K562 (cell line): ENCODE data around the gene SLC30A7.

Source experiments
- CTCF ChIP-seq, 3 experiments: IDR thresholded peaks in 2 of 3; conservative IDR thresholded peaks in 1 of 3; 2 replicates each; pipeline ENCODE4 v1.5.1; 2011 to 2012; ENCODE audit warnings: low read length in 3 of 3, mild to moderate bottlenecking in 3 of 3, control low read depth in 2 of 3, improper control_type of control experiment in 1 of 3, inconsistent platforms in 1 of 3, low read depth in 1 of 3, mixed read lengths in 1 of 3, moderate library complexity in 1 of 3; ENCODE audit not compliant: insufficient read depth in 2 of 3
- EP300 ChIP-seq: IDR thresholded peaks from 2 replicates; pipeline ENCODE4 v1.6.1; 2012; ENCODE audit warnings: low read length, improper control_type of control experiment
- EZH2 ChIP-seq: IDR thresholded peaks from 2 replicates; pipeline ENCODE4 v1.6.1; 2012; ENCODE audit warnings: low read depth, mild to moderate bottlenecking, inconsistent platforms, low read length, borderline replicate concordance
- FOSL1 ChIP-seq: fragments of 200-800 bp; sonication (Bioruptor generic); conservative IDR thresholded peaks from 2 replicates; pipeline ENCODE4 v1.6.1; 2016; ENCODE audit warnings: missing genetic modification characterization, missing compliant biosample characterization
- IRF2 ChIP-seq: sonication (generic); formaldehyde crosslinking; IDR thresholded peaks from 2 replicates; pipeline ENCODE4 v1.8.1; 2022; ENCODE audit warnings: mild to moderate bottlenecking, missing genetic modification reagents
- KAT8 ChIP-seq: fragments of 450-650 bp; IDR thresholded peaks from 2 replicates; pipeline ENCODE4 v1.6.1; 2016; ENCODE audit warnings: low read depth, mild to moderate bottlenecking
- MYC ChIP-seq, 2 experiments: fragments of 250-450 bp in 1 of 2; sonication (Bioruptor Pico) in 1 of 2; IDR thresholded peaks; 2 replicates each; pipeline versions ENCODE4 v1.5.1 to v1.6.1; 2012 to 2021; ENCODE audit warnings: low read depth in 2 of 2, borderline replicate concordance in 1 of 2, improper control_type of control experiment in 1 of 2, low read length in 1 of 2, mild to moderate bottlenecking in 1 of 2, moderate library complexity in 1 of 2
- NBN ChIP-seq: fragments of 450-650 bp; IDR thresholded peaks from 2 replicates; pipeline ENCODE4 v1.6.1; 2016; ENCODE audit warnings: low read depth, mild to moderate bottlenecking
- NR2C2 ChIP-seq, 2 experiments: fragments of 200-800 bp in 1 of 2; sonication (Bioruptor generic) in 1 of 2; sonication (generic) in 1 of 2; formaldehyde crosslinking in 1 of 2; IDR thresholded peaks; 2 replicates each; pipeline versions ENCODE4 v1.6.1 to v1.8.0; 2016 to 2022; ENCODE audit warnings: mild to moderate bottlenecking in 1 of 2, missing compliant biosample characterization in 1 of 2, missing genetic modification characterization in 1 of 2, missing genetic modification reagents in 1 of 2
- TRIM25 ChIP-seq: fragments of 450-650 bp; IDR thresholded peaks from 2 replicates; pipeline ENCODE4 v1.7.0; 2016; ENCODE audit warnings: borderline replicate concordance
- ZNF766 ChIP-seq: fragments of 200-800 bp; sonication (Bioruptor generic); conservative IDR thresholded peaks from 2 replicates; pipeline ENCODE4 v1.6.1; 2016; ENCODE audit warnings: missing genetic modification characterization, missing compliant biosample characterization
- TF ChIP-seq, protein P1 (sequence below), 3 experiments: fragments of 200-800 bp in 1 of 3; fragments of 250-450 bp in 1 of 3; fragments of 450-650 bp in 1 of 3; sonication (Bioruptor Pico) in 1 of 3; sonication (Bioruptor generic) in 1 of 3; formaldehyde crosslinking in 1 of 3; IDR thresholded peaks; 2 replicates each; pipeline versions ENCODE4 v1.6.1 to v1.8.0; 2016 to 2022; ENCODE audit warnings: mild to moderate bottlenecking in 2 of 3, missing genetic modification characterization in 2 of 3, missing compliant biosample characterization in 1 of 3, moderate library complexity in 1 of 3
- TF ChIP-seq, protein P2 (sequence below): fragments of 250-450 bp; sonication (Bioruptor Pico); IDR thresholded peaks from 2 replicates; pipeline ENCODE4 v1.4.0; 2020; ENCODE audit warnings: mild to moderate bottlenecking

DNA sequence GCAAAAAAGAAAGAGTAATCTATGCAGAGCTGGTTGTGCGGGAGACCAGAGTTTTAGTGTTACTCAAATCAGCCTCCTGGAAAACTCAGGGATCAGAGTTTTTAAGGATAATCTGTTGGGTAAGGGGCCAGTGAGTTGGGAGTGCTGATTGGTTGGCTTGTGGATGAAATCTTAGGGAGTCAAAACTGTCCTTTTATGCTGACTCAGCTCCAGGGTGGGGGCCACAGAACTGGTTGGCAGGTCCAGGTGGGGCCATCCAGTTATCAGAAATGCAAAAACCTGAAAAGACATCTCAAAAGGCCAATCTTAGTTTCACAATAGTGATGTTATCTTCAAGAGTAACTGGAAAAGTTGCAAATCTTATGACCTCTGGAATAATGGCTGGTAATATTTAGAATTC, 4.5 kb upstream of the SLC30A7 start:
- TF ChIP-seq NBN = no peak
- no peak for TF ChIP-seq EP300
- TF ChIP-seq MYC (IDR thresholded peaks at IDR 0.05; ENCODE audit: low read depth, low read length) = no peak
- TF ChIP-seq MYC (CRISPR knock-in tag; IDR thresholded peaks at IDR 0.05; ENCODE audit: borderline replicate concordance, low read depth) = no peak
- TF ChIP-seq, protein P1, sequence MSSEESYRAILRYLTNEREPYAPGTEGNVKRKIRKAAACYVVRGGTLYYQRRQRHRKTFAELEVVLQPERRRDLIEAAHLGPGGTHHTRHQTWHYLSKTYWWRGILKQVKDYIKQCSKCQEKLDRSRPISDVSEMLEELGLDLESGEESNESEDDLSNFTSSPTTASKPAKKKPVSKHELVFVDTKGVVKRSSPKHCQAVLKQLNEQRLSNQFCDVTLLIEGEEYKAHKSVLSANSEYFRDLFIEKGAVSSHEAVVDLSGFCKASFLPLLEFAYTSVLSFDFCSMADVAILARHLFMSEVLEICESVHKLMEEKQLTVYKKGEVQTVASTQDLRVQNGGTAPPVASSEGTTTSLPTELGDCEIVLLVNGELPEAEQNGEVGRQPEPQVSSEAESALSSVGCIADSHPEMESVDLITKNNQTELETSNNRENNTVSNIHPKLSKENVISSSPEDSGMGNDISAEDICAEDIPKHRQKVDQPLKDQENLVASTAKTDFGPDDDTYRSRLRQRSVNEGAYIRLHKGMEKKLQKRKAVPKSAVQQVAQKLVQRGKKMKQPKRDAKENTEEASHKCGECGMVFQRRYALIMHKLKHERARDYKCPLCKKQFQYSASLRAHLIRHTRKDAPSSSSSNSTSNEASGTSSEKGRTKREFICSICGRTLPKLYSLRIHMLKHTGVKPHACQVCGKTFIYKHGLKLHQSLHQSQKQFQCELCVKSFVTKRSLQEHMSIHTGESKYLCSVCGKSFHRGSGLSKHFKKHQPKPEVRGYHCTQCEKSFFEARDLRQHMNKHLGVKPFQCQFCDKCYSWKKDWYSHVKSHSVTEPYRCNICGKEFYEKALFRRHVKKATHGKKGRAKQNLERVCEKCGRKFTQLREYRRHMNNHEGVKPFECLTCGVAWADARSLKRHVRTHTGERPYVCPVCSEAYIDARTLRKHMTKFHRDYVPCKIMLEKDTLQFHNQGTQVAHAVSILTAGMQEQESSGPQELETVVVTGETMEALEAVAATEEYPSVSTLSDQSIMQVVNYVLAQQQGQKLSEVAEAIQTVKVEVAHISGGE (CRISPR knock-in tag; IDR thresholded peaks at IDR 0.05) = no peak
- no peak for TF ChIP-seq CTCF (IDR thresholded peaks at IDR 0.05 in 2 of 3, conservative IDR thresholded peaks at IDR 0.05 in 1 of 3; ENCODE audit: insufficient read depth in 2 of 3, low read depth in 1 of 3, low read length in 3 of 3)
- TF ChIP-seq ZNF766 = no peak
- TF ChIP-seq KAT8 = no peak
- TF ChIP-seq FOSL1 (tag) = no peak
- no peak for TF ChIP-seq IRF2 (CRISPR knock-in tag)
- TF ChIP-seq TRIM25 = no peak
- no peak for TF ChIP-seq NR2C2 (CRISPR knock-in tag; IDR thresholded peaks at IDR 0.05)
- TF ChIP-seq NR2C2 (tag; IDR thresholded peaks at IDR 0.05) = no peak
- TF ChIP-seq EZH2 = no peak
- TF ChIP-seq, protein P2, sequence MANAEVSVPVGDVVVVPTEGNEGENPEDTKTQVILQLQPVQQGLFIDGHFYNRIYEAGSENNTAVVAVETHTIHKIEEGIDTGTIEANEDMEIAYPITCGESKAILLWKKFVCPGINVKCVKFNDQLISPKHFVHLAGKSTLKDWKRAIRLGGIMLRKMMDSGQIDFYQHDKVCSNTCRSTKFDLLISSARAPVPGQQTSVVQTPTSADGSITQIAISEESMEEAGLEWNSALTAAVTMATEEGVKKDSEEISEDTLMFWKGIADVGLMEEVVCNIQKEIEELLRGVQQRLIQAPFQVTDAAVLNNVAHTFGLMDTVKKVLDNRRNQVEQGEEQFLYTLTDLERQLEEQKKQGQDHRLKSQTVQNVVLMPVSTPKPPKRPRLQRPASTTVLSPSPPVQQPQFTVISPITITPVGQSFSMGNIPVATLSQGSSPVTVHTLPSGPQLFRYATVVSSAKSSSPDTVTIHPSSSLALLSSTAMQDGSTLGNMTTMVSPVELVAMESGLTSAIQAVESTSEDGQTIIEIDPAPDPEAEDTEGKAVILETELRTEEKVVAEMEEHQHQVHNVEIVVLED (CRISPR knock-in tag) = no peak
